Loucy (cell line): ENCODE measurements around the gene SEC14L1.

ENCODE experiments used
- CTCF ChIP-seq: fragments of 200-600 bp; sonication (generic); conservative IDR thresholded peaks from 2 replicates; pipeline ENCODE4 v1.5.1; 2014; ENCODE audit warnings: mild to moderate bottlenecking, antibody characterized with exemption, low read length
- EZH2phosphoT487 ChIP-seq: fragments of 200-600 bp; IDR thresholded peaks from 2 replicates; pipeline ENCODE4 v1.6.1; 2018; ENCODE audit warnings: antibody characterized with exemption, mild to moderate bottlenecking, moderate library complexity, borderline replicate concordance

- TF ChIP-seq CTCF (no peak), EZH2phosphoT487 (no peak)
These were observed 125.4 kb downstream of the SEC14L1 start for GRCh38 chr17:77266213-77266612.
